ENCODE results near the gene ZNRD2.
A peak's percentile ranks its signal among the peaks of the same experiment; 100 is the strongest.

ZNRD2 gene

GRCh38 chr11:65538232-65538914 is 31.9 kb upstream of the ZNRD2 start:
- no peak for DNase-seq

DNA sequence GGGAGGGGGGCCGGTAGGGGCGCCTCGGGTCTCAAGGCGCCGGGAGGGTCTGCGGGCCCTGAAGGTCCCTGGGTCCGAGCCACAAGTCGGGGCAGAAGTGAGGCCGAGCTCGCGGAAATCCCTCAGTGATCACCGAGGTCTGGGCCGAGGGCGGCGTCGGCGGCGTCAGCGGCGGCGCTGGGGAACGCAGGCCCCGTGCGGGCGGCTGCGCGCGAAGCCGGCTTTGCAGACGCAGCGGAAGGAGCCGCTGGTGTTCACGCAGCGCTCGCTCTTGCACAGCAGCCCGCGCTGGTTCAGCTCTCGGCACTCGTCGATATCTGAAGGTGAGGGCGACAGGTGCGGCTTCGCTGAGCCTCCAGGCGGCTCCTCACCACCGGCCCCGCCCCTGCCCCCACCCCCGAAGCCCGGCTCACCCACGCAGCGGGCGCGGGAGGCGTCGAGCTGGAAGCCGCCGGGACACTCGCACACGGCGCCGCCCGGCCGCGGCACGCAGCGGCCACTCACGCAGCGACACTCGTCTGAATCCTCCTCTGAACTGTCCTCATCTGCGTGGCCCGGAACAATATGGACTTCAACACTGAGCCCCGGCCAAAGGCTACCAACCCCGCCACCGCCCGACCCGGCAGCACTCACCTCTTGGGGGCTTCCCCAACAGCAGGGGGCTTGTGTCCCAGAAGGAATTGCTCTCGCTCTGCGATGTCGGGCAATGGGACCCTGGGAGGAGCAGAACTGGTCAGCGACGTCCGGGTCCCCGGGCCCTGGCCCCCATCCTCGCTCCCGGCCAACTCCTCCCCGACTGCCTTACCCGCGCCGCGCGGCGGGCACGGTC is 31.1 kb upstream of the ZNRD2 start:
- no peak for DNase-seq

DNA sequence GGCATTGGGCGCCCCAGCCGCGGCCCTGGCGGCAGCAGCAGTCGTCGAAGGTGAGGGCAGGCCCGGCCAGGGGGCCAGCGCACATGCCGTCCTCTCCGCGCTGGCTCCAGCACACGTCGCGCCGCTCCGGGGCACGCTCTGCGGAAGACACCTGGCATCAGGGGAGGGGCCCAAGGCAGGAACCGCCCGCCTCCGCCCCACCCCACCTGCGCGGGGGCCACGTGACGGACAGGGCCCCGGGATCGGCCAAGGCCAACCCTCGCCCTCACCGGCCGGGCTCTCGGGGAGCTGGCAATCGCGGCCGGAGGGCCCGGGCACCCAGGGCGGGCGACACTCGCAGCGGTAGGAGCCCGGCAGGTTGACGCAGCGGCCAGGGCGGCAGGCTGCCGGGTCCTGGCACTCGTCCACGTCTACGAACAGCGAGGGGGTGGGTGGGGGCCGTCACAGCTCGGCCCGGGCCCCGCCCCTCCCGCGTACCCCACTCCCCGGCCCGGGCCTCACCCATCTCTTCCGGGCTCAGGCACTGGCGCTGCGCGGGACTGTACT is 30.5 kb upstream of the ZNRD2 start:
- DNase-seq: no peak

GRCh38 chr11:65540290-65541092 is 29.8 kb upstream of the ZNRD2 start:
- peak; percentile 96 for DNase-seq

DNA sequence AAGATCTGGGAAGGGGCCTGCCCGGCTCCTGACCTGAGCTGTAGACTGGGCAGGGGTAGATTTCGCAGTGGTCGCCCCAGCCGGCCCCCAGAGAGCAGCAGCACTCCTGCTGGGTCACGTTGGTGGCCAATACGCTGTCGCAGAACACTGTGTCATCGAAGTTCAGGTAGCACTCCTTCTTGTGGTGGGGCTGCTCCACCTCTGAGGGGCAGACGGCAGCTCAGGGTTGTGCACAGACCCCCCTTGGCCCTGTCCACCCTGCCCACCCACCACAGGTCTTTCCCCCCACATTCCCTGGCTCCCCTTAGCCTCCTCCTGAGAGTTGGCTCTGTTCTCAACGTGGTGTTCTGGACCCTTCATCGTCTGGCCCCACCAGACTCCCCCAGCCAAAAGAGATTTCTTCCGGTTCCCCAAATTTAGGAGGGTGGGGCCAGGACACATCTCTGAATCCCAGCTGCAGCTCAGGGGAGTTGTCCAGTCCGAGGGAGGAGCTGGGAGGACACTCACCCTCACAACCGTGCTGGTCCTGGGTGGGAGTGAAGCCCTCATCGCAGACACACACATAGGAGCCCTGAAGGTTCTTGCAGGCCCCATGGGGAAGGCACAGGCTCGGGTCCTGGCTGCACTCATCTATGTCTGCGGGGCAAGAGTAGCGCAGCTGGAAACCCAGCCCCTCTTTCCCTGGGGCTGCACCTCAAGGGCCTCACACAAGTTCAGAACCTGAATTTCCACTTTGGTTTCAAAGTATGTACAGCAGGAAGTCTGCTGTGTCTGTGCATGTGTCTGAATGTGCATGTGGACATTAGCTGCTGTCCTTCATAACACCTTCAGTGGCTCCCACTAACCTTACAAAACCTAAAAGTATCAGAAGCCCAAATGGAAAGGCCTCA is 28.9 kb upstream of the ZNRD2 start:
- no peak for DNase-seq

DNA sequence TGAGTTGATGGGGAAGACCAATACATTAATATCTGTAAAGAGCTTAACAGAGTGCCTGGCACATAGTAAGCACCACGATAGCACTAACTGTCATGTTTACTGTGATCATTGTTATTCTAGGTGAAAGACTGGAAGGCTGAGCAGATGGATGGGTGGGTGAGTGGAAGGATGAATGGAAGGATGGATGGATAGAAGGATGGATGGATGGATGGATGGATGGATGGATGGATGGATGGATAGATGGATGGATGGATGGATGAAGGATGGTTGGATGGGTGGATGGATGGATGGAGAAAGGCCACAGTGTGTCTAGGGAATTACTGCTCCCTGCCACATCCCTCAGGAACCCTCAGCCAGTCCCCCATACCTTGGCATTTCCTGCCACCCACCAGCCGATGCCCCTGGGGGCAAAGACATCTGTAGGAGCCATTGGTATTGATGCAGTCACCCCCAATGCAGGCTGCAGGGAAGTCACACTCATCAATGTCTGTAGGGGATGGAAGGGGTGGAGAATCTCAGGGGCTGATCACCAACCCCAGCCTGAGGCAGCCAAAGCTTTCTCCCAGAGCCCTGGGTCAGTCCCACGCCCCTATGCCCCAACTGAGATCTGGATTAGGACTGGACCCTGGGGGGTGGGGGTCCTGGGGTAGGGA is 27.4 kb upstream of the ZNRD2 start:
- DNase-seq: no peak

DNA sequence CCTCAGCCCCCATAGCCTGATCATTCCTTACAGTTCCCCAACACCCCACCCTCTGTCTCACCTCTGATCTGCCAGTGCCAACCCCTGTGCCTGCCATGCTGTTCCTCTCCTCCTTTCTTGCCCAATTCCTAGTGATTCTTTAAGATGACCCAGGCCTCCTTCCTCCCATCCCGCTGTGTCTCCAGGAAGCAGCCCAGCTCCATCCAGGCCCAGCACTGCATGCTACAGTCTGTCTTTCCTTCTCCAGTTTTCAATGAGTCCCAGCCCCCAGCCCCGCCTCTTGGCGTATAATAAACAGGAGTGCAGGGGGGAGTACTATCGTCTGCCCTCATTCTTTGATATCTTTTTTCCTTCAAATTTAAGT is 24.4 kb upstream of the ZNRD2 start:
- no peak for DNase-seq

- DNase-seq: peak; percentile 100
Observed at GRCh38 chr11:65546217-65546958, 23.9 kb upstream of the ZNRD2 start.

DNA sequence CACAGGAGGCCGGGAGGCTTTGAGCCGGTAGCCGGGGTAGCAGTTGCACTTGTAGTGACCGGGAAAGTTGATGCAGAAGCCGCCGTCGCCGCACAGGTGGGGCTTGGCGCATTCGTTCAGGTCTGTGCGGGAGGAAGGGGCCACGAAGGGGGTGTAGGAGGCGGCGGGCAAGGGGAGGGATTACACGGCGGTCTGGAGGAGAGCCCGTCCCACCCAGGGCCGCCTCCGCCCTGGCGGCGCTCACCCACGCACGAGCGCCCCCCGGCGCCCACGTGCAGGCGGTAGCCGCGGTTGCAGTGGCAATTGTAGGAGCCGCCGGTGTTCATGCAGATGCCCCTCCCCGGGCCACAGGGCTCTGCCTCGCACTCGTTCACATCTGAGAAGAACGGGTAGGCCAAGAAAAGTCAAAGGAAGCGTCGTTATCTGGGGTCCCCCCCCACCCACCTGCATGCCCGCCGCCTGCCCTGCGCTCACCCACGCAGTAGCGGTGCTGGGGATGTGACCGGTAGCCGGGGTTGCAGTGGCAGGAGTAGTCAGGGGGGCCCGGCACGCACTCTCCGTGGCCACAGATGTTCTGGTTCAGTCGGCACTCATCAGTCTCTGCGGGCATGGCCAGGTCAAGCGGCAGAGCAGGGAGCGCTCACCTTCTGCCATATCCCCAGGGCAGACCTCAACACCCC is 22.7 kb upstream of the ZNRD2 start:
- DNase-seq: peak; percentile 65

DNA sequence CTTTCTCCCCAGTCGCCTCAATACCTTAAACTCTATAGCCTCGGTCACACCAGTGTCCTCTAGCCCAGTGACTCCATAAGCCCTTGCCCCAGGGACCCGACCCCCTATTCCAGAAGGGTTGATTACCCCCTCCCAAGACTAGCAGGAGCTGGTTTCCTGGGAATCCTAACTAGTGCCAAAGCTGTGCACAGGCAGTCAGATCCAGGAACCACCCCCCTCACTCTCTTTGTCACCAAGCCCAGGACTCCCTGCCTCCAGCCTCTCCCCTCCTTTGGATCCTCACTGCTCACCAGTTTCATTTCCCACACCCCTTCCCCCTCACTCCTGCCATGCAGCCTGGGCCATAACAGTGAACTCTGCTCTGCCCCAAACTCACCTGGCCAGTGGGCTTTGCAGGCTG is 21.9 kb upstream of the ZNRD2 start:
- no peak for DNase-seq

- DNase-seq: no peak
Observed at GRCh38 chr11:65549096-65549495, 21.2 kb upstream of the ZNRD2 start.

- DNase-seq: peak; percentile 82
Observed at GRCh38 chr11:65551572-65552387, 18.5 kb upstream of the ZNRD2 start.

GRCh38 chr11:65552388-65552951 is 17.8 kb upstream of the ZNRD2 start:
- DNase-seq: peak; percentile 59

DNA sequence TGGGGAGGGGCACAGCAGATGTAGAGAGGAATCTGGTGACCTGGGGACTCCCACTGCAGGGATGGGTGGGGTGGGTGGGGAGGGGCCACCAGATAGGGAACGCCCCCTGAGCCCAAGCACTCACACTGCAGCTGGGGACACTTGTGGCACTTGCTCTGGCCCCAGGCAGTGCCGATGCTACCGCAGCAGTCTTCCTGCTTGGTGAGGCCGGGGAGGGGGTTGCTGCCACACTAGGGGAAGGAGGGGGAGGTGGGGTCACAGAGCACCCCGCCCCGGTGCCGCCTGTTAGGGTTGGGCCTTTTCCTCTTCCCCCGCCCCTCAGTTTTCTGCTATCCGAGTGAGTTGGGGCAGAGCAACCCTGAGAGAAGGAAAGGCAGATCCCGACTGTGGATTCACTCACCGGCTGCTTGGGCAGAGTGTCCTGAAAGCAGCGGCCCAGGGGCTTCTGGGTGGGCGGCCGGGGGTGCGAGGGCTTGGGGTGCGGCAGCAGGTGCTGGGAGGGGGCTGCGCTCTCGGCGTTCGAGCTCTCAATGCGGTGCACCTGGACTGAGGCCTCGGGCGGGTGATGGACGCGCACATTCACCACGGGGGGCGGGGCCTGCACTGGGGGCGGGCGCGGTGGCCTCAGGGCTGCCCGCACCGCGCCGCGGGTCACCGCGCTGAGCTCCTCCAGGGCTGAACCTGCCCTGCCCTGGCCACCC is 16.8 kb upstream of the ZNRD2 start:
- peak; percentile 81 for DNase-seq

DNA sequence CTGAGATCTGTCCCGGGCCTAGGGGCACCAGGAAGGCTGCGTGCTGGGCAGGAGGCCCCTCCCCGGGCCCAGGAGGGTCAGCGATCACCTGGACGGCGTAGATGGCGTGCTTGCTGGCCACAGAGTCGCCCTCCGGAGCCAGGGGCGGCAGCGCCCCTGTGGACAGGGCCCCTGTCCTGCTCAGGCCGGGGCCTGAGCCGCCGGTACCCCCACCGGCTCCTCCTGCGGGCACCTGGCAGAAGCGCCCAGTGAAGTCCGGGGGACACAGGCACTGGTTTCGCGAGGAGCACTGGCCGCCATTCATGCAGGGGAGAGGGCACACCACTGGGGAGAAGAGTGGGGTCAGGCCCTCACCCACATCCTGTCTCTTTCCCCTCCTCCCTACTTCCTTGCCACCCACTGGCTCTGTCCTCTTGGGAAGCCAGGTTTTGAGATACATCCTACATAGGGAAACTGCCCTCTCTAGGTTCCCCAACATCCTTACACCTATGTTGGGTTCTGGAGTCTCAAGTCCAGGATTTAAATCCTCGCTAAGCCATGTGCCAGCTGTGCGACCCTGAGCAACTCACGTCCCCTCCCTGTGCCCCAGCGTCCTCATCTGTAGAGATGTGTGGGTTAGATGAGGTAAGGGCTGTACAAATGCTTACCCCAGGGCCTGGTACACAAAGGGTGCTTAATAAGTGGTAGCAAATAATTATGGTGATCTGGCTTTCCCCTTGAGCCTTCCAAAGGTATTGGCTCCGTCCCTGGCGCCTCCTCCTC is 16.0 kb upstream of the ZNRD2 start:
- DNase-seq: no peak

GRCh38 chr11:65554842-65555430 is 15.3 kb upstream of the ZNRD2 start:
- peak; percentile 57 for DNase-seq

DNA sequence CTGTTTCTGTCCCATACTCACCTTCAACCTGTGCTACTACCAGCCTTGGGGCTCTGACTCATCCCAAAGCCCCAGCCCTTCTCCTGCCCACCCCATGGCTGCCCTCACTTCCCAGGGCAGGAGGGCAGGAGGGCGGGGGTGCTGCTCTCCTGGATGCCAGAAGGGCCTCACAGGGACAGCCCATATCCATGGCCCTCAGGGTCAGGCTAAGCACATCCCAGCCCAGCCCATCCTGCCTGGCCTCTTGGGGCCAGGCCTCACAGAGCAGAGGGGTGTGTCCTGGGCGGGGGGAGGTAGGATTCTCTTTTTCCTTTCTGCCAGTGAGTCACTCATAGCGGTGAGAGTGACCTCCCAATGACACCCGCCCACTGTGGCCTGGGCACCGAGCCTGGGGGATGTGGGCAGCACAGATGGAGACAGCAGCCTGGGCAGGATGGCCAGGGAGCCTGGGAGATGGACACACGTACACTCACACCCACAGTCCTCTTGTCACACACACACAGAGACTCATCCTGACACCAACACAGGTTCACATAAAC is 14.5 kb upstream of the ZNRD2 start:
- DNase-seq: peak; percentile 64
